ENCODE results near the gene C10orf71.

C10orf71 gene

GRCh38 chr10:49294731-49295130, 4.2 kb upstream of the C10orf71 start:
- no peak for TF ChIP-seq CTCF (IDR thresholded peaks at IDR 0.05; ENCODE audit: extremely low read depth, insufficient read depth, missing control alignments)
- no peak for DNase-seq (ENCODE audit: low spot score)
- in situ Hi-C loops (cut with MboI; ENCODE audit: low pct_unique_long_range_greater_than_20kb, low sequenced_read_pairs, unreplicated experiment), result no loop called here

- in situ Hi-C loops (cut with MboI; ENCODE audit: low pct_unique_long_range_greater_than_20kb, low sequenced_read_pairs, unreplicated experiment), result no loop called here
- no peak for DNase-seq (ENCODE audit: low spot score)
- TF ChIP-seq CTCF (IDR thresholded peaks at IDR 0.05; ENCODE audit: extremely low read depth, insufficient read depth, missing control alignments), result no peak
Observed at GRCh38 chr10:49295297-49295696, 3.7 kb upstream of the C10orf71 start.

- no peak for TF ChIP-seq CTCF (IDR thresholded peaks at IDR 0.05; ENCODE audit: extremely low read depth, insufficient read depth, missing control alignments)
- in situ Hi-C loops (cut with MboI; ENCODE audit: low pct_unique_long_range_greater_than_20kb, low sequenced_read_pairs, unreplicated experiment), result no loop called here
- DNase-seq (ENCODE audit: low spot score), result no peak
Observed at GRCh38 chr10:49296382-49296781, 2.6 kb upstream of the C10orf71 start.

GRCh38 chr10:49296836-49297235, 2.1 kb upstream of the C10orf71 start:
- no peak for DNase-seq (ENCODE audit: low spot score)

GRCh38 chr10:49297818-49298670, 926 bp upstream of the C10orf71 start:
- in situ Hi-C loops (cut with MboI; ENCODE audit: low pct_unique_long_range_greater_than_20kb, low sequenced_read_pairs, unreplicated experiment), result no loop called here
- no peak for DNase-seq (ENCODE audit: low spot score)

More at GRCh38 chr10:49296836-49297235, 2.1 kb upstream of the C10orf71 start:
- in situ Hi-C loops (cut with MboI; ENCODE audit: low pct_unique_long_range_greater_than_20kb, low sequenced_read_pairs, unreplicated experiment), result no loop called here
- no peak for TF ChIP-seq CTCF (IDR thresholded peaks at IDR 0.05; ENCODE audit: extremely low read depth, insufficient read depth, missing control alignments)

GRCh38 chr10:49298671-49298982, 343 bp upstream of the C10orf71 start:
- TF ChIP-seq CTCF (IDR thresholded peaks at IDR 0.05; ENCODE audit: extremely low read depth, insufficient read depth, missing control alignments), result no peak
- DNase-seq (ENCODE audit: low spot score), result no peak
- in situ Hi-C loops (cut with MboI; ENCODE audit: low pct_unique_long_range_greater_than_20kb, low sequenced_read_pairs, unreplicated experiment), result no loop called here

More at GRCh38 chr10:49297818-49298670, 926 bp upstream of the C10orf71 start:
- no peak for TF ChIP-seq CTCF (IDR thresholded peaks at IDR 0.05; ENCODE audit: extremely low read depth, insufficient read depth, missing control alignments)

Data from GM13977 (cell line).